DOHH2 (cell line): ENCODE measurements around the gene PDLIM7.

Source experiments
- H3F3A ChIP-seq: fragments of 200-600 bp; sonication (generic), shearing (Covaris generic); 2 replicates; pipeline ENCODE4 v1.6.0; 2016; ENCODE audit warnings: antibody characterized with exemption, mild to moderate bottlenecking; ENCODE audit not compliant: control insufficient read depth, insufficient read depth
- H3K27ac ChIP-seq: fragments of 200-600 bp; sonication (generic); 2 replicates; pipeline ENCODE4 v1.5.1; 2014; ENCODE audit warnings: low read depth, mild to moderate bottlenecking, low read length, moderate library complexity
- H3K27me3 ChIP-seq: fragments of 200-600 bp; sonication (generic); 2 replicates; pipeline ENCODE4 v1.6.1; 2014; ENCODE audit warnings: mild to moderate bottlenecking, low read length, mixed read lengths; ENCODE audit not compliant: control insufficient read depth
- H3K36me3 ChIP-seq: fragments of 200-600 bp; sonication (generic); 2 replicates; pipeline ENCODE4 v1.6.1; 2014; ENCODE audit warnings: mild to moderate bottlenecking, low read length, moderate library complexity, mixed read lengths; ENCODE audit not compliant: control insufficient read depth
- H3K4me1 ChIP-seq: fragments of 200-600 bp; sonication (generic); 2 replicates; pipeline ENCODE4 v1.6.1; 2014; ENCODE audit warnings: mild to moderate bottlenecking, low read length, mixed read lengths; ENCODE audit not compliant: control insufficient read depth
- H3K4me2 ChIP-seq: fragments of 200-600 bp; sonication (generic); 2 replicates; pipeline ENCODE4 v1.6.0; 2014; ENCODE audit warnings: mild to moderate bottlenecking, low read length, moderate library complexity
- H3K4me3 ChIP-seq: fragments of 200-600 bp; sonication (generic); 2 replicates; pipeline ENCODE4 v1.5.1; 2014; ENCODE audit warnings: mild to moderate bottlenecking, low read length, mixed read lengths
- H3K79me2 ChIP-seq: fragments of 200-600 bp; sonication (generic); 2 replicates; pipeline ENCODE4 v1.6.1; 2014; ENCODE audit warnings: mild to moderate bottlenecking, low read length, mixed read lengths; ENCODE audit not compliant: control insufficient read depth
- H3K9me2 ChIP-seq: fragments of 200-600 bp; sonication (generic); replicated peaks from 2 replicates; pipeline ENCODE4 v1.6.1; 2014; ENCODE audit warnings: mild to moderate bottlenecking, low read length, mixed read lengths; ENCODE audit not compliant: control insufficient read depth
- H3K9me3 ChIP-seq: fragments of 200-600 bp; sonication (generic); 2 replicates; pipeline ENCODE4 v1.6.1; 2014; ENCODE audit warnings: antibody characterized with exemption, low read length, mixed read lengths; ENCODE audit not compliant: control insufficient read depth, insufficient read depth
- H4K20me1 ChIP-seq: fragments of 200-600 bp; sonication (generic); 2 replicates; pipeline ENCODE4 v1.6.0; 2014; ENCODE audit warnings: low read depth, mild to moderate bottlenecking, antibody characterized with exemption, low read length, moderate library complexity; ENCODE audit not compliant: control insufficient read depth, insufficient read depth
- CTCF ChIP-seq: fragments of 200-600 bp; sonication (generic); IDR thresholded peaks from one replicate; pipeline ENCODE4 v1.5.1; 2014; ENCODE audit warnings: antibody characterized with exemption, mild to moderate bottlenecking, low read depth, low read length; ENCODE audit not compliant: poor library complexity, severe bottlenecking
- EZH2phosphoT487 ChIP-seq: fragments of 200-600 bp; sonication (generic); IDR thresholded peaks from 2 replicates; pipeline ENCODE4 v1.6.1; 2017; ENCODE audit warnings: borderline replicate concordance, mild to moderate bottlenecking, antibody characterized with exemption, low read length, moderate library complexity, mixed read lengths

The PDLIM7 gene

GRCh38 chr5:177483994-177484901, 13.2 kb downstream of the PDLIM7 start:
- Histone ChIP-seq H4K20me1 (no peaks in the 10 kb centered on the region), H3K27ac (no peak overlapping the region)

GRCh38 chr5:177483042-177483441, 14.4 kb downstream of the PDLIM7 start:
- Histone ChIP-seq H3K9me3 (no peaks in the 10 kb centered on the region), H3K27ac (no peak overlapping the region), H3K27me3 (no peaks in the 10 kb centered on the region), H4K20me1 (no peaks in the 10 kb centered on the region), H3K4me2 (no peak overlapping the region), H3K79me2 (no peaks in the 10 kb centered on the region), H3K4me1 (peaks cover 21% of the 10 kb centered on the region), H3F3A (peaks cover 7% of the 10 kb centered on the region; the same call in 1 of the 2 replicates), H3K9me2 (no peaks in the 10 kb centered on the region), H3K36me3 (peaks cover 3% of the 10 kb centered on the region; the same call in 1 of the 2 replicates), H3K4me3 (no peak overlapping the region)
- TF ChIP-seq EZH2phosphoT487 (no peak), CTCF (no peak)

More at GRCh38 chr5:177483994-177484901, 13.2 kb downstream of the PDLIM7 start:
- Histone ChIP-seq H3F3A (peaks cover 7% of the 10 kb centered on the region; the same call in 1 of the 2 replicates), H3K4me3 (no peak overlapping the region), H3K36me3 (peaks cover 6% of the 10 kb centered on the region; the same call in 1 of the 2 replicates), H3K4me1 (peaks cover 14% of the 10 kb centered on the region), H3K27me3 (no peaks in the 10 kb centered on the region), H3K9me3 (no peaks in the 10 kb centered on the region), H3K4me2 (no peak overlapping the region), H3K9me2 (no peaks in the 10 kb centered on the region), H3K79me2 (no peaks in the 10 kb centered on the region)
- TF ChIP-seq EZH2phosphoT487: no peak

- no peaks in the 10 kb centered on the region for H3K9me3 ChIP-seq
- no peaks in the 10 kb centered on the region for H3K27me3 ChIP-seq
- peaks cover 7% of the 10 kb centered on the region; the same call in 1 of the 2 replicates for H3F3A ChIP-seq
- H3K4me2 ChIP-seq: no peak overlapping the region
- peaks cover 3% of the 10 kb centered on the region; the same call in 1 of the 2 replicates for H3K36me3 ChIP-seq
- no peaks in the 10 kb centered on the region for H3K9me2 ChIP-seq
- no peak overlapping the region for H3K4me3 ChIP-seq
- no peak overlapping the region for H3K27ac ChIP-seq
- no peak for TF ChIP-seq EZH2phosphoT487
- TF ChIP-seq CTCF: no peak
- no peaks in the 10 kb centered on the region for H4K20me1 ChIP-seq
- H3K4me1 ChIP-seq: peaks cover 27% of the 10 kb centered on the region
- no peaks in the 10 kb centered on the region for H3K79me2 ChIP-seq
These were observed 15.0 kb downstream of the PDLIM7 start for GRCh38 chr5:177482359-177482795.

GRCh38 chr5:177479774-177480173, 17.6 kb downstream of the PDLIM7 start:
- TF ChIP-seq EZH2phosphoT487: no peak
- TF ChIP-seq CTCF: no peak
- H3K79me2 ChIP-seq: no peaks in the 10 kb centered on the region
- no peak overlapping the region for H3K4me3 ChIP-seq
- peaks cover 39% of the 10 kb centered on the region for H3K4me1 ChIP-seq
- H3K36me3 ChIP-seq: no peaks in the 10 kb centered on the region
- H3F3A ChIP-seq: peaks cover 12% of the 10 kb centered on the region; the same call in 1 of the 2 replicates
- no peaks in the 10 kb centered on the region for H4K20me1 ChIP-seq
- no peaks in the 10 kb centered on the region for H3K9me3 ChIP-seq
- H3K27ac ChIP-seq: peak overlapping the region; percentile 37; the same call in 1 of the 2 replicates
- no peak overlapping the region for H3K4me2 ChIP-seq
- no peaks in the 10 kb centered on the region for H3K9me2 ChIP-seq
- H3K27me3 ChIP-seq: no peaks in the 10 kb centered on the region
